ENCODE data around the gene DNAH12.

DNA sequence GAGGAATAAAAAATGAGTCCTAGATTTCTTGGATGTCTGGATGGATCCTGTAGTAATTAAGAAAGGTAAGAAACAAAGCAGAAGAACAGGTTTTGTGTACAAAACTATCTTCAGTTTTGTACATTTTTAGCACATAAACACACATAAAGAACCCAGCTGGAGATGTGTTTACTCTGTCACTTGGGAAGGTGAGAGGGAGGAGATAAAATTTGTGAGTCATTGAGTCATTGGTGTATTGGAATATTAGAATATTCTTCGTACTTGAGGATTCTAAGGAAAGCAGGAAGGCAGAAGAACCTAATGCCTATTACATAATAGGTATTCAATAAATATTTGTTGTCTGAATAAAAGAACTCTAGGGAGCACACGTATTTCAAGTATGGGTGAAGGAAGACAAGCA, 299.2 kb downstream of the DNAH12 start:
- TF ChIP-seq CTCF (IDR thresholded peaks at IDR 0.05; ENCODE audit: low read depth, low read length) (no peak), EZH2phosphoT487 (IDR thresholded peaks at IDR 0.05; ENCODE audit: low read depth) (no peak)
